Mononuclear cell (primary cell): ENCODE results near the gene CDH23. TPM values are rescaled to one million over a fixed set of nuclear protein-coding genes. Genes with fewer than 3 reads are reported as not detected.

Source experiments
- H3K27me3 ChIP-seq: 2 replicates; pipeline ENCODE4 v1.6.0; 2011; ENCODE audit warnings: low read length, control low read depth; ENCODE audit not compliant: insufficient read depth
- H3K4me1 ChIP-seq: 2 replicates; pipeline ENCODE4 v1.5.1; 2011; ENCODE audit warnings: mild to moderate bottlenecking, low read length, control low read depth; ENCODE audit not compliant: insufficient read depth
- H3K4me3 ChIP-seq: 2 replicates; pipeline ENCODE4 v1.5.1; 2011; ENCODE audit warnings: mild to moderate bottlenecking, low read length, moderate library complexity
- H3K9me3 ChIP-seq: 2 replicates; pipeline ENCODE4 v1.5.1; 2011; ENCODE audit warnings: low read depth, mild to moderate bottlenecking, control low read depth, low read length
- total RNA-seq: library from RNA; depleted of rRNA; stranded (reverse); fragments of >200 nt; gene quantifications from one replicate; pipeline ENCODE4 v1.2.3, GENCODE V29; 2012

CDH23 gene
- total RNA-seq, 1 donor: 5.0 TPM

- Histone ChIP-seq H3K4me3 (no peak overlapping the region), H3K27me3 (no peaks in the 10 kb centered on the region), H3K9me3 (no peaks in the 10 kb centered on the region), H3K4me1 (peaks cover 19% of the 10 kb centered on the region)
Observed at GRCh38 chr10:71610651-71611050, 213.9 kb downstream of the CDH23 start.

- no peak overlapping the region for H3K4me3 ChIP-seq
- H3K27me3 ChIP-seq: no peaks in the 10 kb centered on the region
- H3K4me1 ChIP-seq: peaks cover 19% of the 10 kb centered on the region
- no peaks in the 10 kb centered on the region for H3K9me3 ChIP-seq
Observed at GRCh38 chr10:71611131-71611530, 214.4 kb downstream of the CDH23 start.

- peaks cover 19% of the 10 kb centered on the region for H3K4me1 ChIP-seq
- no peaks in the 10 kb centered on the region for H3K27me3 ChIP-seq
- no peaks in the 10 kb centered on the region for H3K9me3 ChIP-seq
- no peak overlapping the region for H3K4me3 ChIP-seq
Observed at GRCh38 chr10:71611709-71612422, 215.1 kb downstream of the CDH23 start.

GRCh38 chr10:71613261-71613777, 216.6 kb downstream of the CDH23 start:
- Histone ChIP-seq H3K4me1 (peaks cover 19% of the 10 kb centered on the region), H3K9me3 (no peaks in the 10 kb centered on the region), H3K4me3 (no peak overlapping the region), H3K27me3 (no peaks in the 10 kb centered on the region)

- Histone ChIP-seq H3K4me1 (peaks cover 19% of the 10 kb centered on the region), H3K9me3 (no peaks in the 10 kb centered on the region), H3K27me3 (no peaks in the 10 kb centered on the region), H3K4me3 (no peak overlapping the region)
Observed at GRCh38 chr10:71613877-71614276, 217.2 kb downstream of the CDH23 start.

- peaks cover 19% of the 10 kb centered on the region for H3K4me1 ChIP-seq
- no peak overlapping the region for H3K4me3 ChIP-seq
- H3K27me3 ChIP-seq: no peaks in the 10 kb centered on the region
- no peaks in the 10 kb centered on the region for H3K9me3 ChIP-seq
Observed at GRCh38 chr10:71614946-71615345, 218.2 kb downstream of the CDH23 start.

GRCh38 chr10:71615538-71616329, 219.0 kb downstream of the CDH23 start:
- H3K4me1 ChIP-seq: peaks cover 19% of the 10 kb centered on the region
- H3K4me3 ChIP-seq: no peak overlapping the region
- no peaks in the 10 kb centered on the region for H3K27me3 ChIP-seq
- H3K9me3 ChIP-seq: no peaks in the 10 kb centered on the region

- H3K9me3 ChIP-seq: no peaks in the 10 kb centered on the region
- H3K4me1 ChIP-seq: peaks cover 27% of the 10 kb centered on the region
- no peaks in the 10 kb centered on the region for H3K27me3 ChIP-seq
- no peak overlapping the region for H3K4me3 ChIP-seq
Observed at GRCh38 chr10:71616817-71617654, 220.3 kb downstream of the CDH23 start.

GRCh38 chr10:71618176-71618575, 221.5 kb downstream of the CDH23 start:
- Histone ChIP-seq H3K9me3 (no peaks in the 10 kb centered on the region), H3K4me3 (no peak overlapping the region), H3K4me1 (peaks cover 23% of the 10 kb centered on the region), H3K27me3 (no peaks in the 10 kb centered on the region)

- H3K27me3 ChIP-seq: no peaks in the 10 kb centered on the region
- H3K9me3 ChIP-seq: no peaks in the 10 kb centered on the region
- peaks cover 23% of the 10 kb centered on the region for H3K4me1 ChIP-seq
- H3K4me3 ChIP-seq: no peak overlapping the region
Observed at GRCh38 chr10:71618598-71618997, 221.9 kb downstream of the CDH23 start.

GRCh38 chr10:71620642-71621041, 223.9 kb downstream of the CDH23 start:
- no peaks in the 10 kb centered on the region for H3K27me3 ChIP-seq
- H3K4me1 ChIP-seq: peaks cover 18% of the 10 kb centered on the region

GRCh38 chr10:71621231-71622153, 224.8 kb downstream of the CDH23 start:
- Histone ChIP-seq H3K4me3 (no peak overlapping the region), H3K27me3 (no peaks in the 10 kb centered on the region), H3K9me3 (no peaks in the 10 kb centered on the region), H3K4me1 (peaks cover 18% of the 10 kb centered on the region)

More at GRCh38 chr10:71620642-71621041, 223.9 kb downstream of the CDH23 start:
- H3K9me3 ChIP-seq: no peaks in the 10 kb centered on the region
- no peak overlapping the region for H3K4me3 ChIP-seq

- no peaks in the 10 kb centered on the region for H3K9me3 ChIP-seq
- H3K4me1 ChIP-seq: peaks cover 18% of the 10 kb centered on the region
- no peaks in the 10 kb centered on the region for H3K27me3 ChIP-seq
- no peak overlapping the region for H3K4me3 ChIP-seq
Observed at GRCh38 chr10:71622154-71622526, 225.4 kb downstream of the CDH23 start.

GRCh38 chr10:71622616-71623015, 225.9 kb downstream of the CDH23 start:
- Histone ChIP-seq H3K9me3 (no peaks in the 10 kb centered on the region), H3K4me1 (peaks cover 20% of the 10 kb centered on the region), H3K27me3 (no peaks in the 10 kb centered on the region), H3K4me3 (no peak overlapping the region)
